Measurements from ENCODE around the gene ITGB3. TPM values are rescaled to one million over a fixed set of nuclear protein-coding genes. Genes with fewer than 3 reads are reported as not detected.

ITGB3 gene
- total and polyA plus RNA-seq, 9 of the 15 experiments (the other 6 are each of a cell fraction or from before 2014, with no cell fraction given): 0.08 to 2.6 (median 0.62) TPM; not detected in 1

DNA sequence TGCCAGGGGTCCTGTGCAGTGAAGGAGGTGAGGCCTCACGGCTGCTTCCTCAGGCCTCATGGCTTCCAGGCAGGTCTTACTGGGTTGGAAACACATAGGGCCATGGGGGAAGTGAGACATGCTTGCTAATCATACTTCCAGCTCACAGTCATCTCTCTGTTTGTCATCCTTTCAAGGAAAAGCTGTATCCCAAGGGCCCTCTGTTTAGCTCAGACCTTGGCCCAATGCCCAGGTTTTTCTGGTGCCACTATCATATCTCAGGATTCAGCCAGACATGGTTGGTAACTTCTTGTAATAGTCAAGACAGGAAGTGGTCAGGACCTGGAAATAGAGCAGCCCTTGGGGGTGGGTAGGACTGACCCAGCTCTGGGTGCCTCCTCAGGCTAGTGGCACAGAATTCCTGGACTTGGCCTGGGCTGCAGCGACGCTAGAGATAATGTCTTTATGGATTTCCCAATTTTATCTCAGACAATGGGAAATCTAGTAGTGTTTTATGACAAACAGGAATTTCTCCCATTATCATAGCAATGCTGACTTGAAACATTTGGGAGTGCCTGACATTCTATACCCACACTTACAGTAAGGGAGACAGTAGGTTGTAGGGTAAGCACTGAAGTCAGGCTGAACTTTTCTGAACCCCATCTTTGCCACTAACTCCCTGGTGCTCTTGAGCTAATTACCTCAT is 13.5 kb upstream of the ITGB3 start (continued):
- TF ChIP-seq, protein P1, sequence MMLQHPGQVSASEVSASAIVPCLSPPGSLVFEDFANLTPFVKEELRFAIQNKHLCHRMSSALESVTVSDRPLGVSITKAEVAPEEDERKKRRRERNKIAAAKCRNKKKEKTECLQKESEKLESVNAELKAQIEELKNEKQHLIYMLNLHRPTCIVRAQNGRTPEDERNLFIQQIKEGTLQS (IDR thresholded peaks at IDR 0.05): peak; percentile 55
- TF ChIP-seq, protein P1 (CRISPR knock-in tag; conservative IDR thresholded peaks at IDR 0.05): no peak
- TF ChIP-seq SMAD4 (CRISPR knock-in tag; conservative IDR thresholded peaks at IDR 0.05): peak; percentile 90
- no peak for TF ChIP-seq POLR2B (IDR thresholded peaks at IDR 0.05; ENCODE audit: low read depth, partially characterized antibody)
- peak in 1 of 2 experiments; percentile 78; a peak in 1 of 4 replicates for TF ChIP-seq ETV6 (IDR thresholded peaks at IDR 0.05; ENCODE audit: borderline replicate concordance in 1 of 2, low read depth in 2 of 2, low read length in 1 of 2)
- TF ChIP-seq ETV6 (CRISPR knock-in tag; IDR thresholded peaks at IDR 0.05; ENCODE audit: borderline replicate concordance): no peak
- TF ChIP-seq ZNF644 (tag; IDR thresholded peaks at IDR 0.05; ENCODE audit: low read depth): 0 out of 2 replicates have a peak, but pooled peaks have one; percentile 36
- peak; percentile 81 for TF ChIP-seq GABPA (tag; conservative IDR thresholded peaks at IDR 0.05; ENCODE audit: low read depth)
- TF ChIP-seq ZKSCAN8 (CRISPR knock-in tag; IDR thresholded peaks at IDR 0.05): no peak
- TF ChIP-seq, protein P2, sequence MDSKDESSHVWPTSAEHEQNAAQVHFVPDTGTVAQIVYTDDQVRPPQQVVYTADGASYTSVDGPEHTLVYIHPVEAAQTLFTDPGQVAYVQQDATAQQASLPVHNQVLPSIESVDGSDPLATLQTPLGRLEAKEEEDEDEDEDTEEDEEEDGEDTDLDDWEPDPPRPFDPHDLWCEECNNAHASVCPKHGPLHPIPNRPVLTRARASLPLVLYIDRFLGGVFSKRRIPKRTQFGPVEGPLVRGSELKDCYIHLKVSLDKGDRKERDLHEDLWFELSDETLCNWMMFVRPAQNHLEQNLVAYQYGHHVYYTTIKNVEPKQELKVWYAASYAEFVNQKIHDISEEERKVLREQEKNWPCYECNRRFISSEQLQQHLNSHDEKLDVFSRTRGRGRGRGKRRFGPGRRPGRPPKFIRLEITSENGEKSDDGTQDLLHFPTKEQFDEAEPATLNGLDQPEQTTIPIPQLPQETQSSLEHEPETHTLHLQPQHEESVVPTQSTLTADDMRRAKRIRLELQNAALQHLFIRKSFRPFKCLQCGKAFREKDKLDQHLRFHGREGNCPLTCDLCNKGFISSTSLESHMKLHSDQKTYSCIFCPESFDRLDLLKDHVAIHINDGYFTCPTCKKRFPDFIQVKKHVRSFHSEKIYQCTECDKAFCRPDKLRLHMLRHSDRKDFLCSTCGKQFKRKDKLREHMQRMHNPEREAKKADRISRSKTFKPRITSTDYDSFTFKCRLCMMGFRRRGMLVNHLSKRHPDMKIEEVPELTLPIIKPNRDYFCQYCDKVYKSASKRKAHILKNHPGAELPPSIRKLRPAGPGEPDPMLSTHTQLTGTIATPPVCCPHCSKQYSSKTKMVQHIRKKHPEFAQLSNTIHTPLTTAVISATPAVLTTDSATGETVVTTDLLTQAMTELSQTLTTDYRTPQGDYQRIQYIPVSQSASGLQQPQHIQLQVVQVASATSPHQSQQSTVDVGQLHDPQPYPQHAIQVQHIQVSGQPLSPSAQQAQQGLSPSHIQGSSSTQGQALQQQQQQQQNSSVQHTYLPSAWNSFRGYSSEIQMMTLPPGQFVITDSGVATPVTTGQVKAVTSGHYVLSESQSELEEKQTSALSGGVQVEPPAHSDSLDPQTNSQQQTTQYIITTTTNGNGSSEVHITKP (IDR thresholded peaks at IDR 0.05; ENCODE audit: partially characterized antibody): peak; percentile 61
- TF ChIP-seq ZC3H4 (CRISPR knock-in tag; IDR thresholded peaks at IDR 0.05; ENCODE audit: borderline replicate concordance): no peak
- TF ChIP-seq, protein P3, sequence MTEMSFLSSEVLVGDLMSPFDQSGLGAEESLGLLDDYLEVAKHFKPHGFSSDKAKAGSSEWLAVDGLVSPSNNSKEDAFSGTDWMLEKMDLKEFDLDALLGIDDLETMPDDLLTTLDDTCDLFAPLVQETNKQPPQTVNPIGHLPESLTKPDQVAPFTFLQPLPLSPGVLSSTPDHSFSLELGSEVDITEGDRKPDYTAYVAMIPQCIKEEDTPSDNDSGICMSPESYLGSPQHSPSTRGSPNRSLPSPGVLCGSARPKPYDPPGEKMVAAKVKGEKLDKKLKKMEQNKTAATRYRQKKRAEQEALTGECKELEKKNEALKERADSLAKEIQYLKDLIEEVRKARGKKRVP (CRISPR knock-in tag; IDR thresholded peaks at IDR 0.05): no peak
- TF ChIP-seq CXXC5 (CRISPR knock-in tag; IDR thresholded peaks at IDR 0.05): peak; percentile 43; the same call in 1 of the 2 replicates
